ENCODE measurements around the gene ERGIC1.
"Not testable (repeated sequence)": the region's sequence is repeated elsewhere in the genome, so short reads cannot be mapped to it uniquely, and the experiment has no call there.

DNA sequence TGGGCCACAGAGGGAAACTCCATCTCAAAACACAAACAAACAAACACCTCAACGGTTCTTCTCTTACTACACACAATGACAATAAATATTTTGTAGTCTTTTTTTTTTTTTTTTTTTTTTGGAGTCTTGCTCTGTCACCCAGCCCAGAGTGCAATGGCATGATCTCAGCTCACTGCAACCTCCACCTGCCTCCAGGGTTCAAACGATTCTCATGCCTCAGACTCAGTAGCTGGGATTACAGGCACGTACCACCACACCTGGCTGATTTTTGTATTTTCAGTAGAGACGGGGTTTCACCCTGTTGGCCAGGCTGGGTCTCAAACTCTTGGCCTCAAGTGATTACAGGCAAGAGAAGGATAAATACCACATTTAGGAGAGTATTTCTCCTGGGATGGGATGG is 30.1 kb downstream of the ERGIC1 start:
- TF ChIP-seq, protein P1, sequence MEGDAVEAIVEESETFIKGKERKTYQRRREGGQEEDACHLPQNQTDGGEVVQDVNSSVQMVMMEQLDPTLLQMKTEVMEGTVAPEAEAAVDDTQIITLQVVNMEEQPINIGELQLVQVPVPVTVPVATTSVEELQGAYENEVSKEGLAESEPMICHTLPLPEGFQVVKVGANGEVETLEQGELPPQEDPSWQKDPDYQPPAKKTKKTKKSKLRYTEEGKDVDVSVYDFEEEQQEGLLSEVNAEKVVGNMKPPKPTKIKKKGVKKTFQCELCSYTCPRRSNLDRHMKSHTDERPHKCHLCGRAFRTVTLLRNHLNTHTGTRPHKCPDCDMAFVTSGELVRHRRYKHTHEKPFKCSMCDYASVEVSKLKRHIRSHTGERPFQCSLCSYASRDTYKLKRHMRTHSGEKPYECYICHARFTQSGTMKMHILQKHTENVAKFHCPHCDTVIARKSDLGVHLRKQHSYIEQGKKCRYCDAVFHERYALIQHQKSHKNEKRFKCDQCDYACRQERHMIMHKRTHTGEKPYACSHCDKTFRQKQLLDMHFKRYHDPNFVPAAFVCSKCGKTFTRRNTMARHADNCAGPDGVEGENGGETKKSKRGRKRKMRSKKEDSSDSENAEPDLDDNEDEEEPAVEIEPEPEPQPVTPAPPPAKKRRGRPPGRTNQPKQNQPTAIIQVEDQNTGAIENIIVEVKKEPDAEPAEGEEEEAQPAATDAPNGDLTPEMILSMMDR (IDR thresholded peaks at IDR 0.05), result not testable (repeated sequence)
- not testable (repeated sequence) for TF ChIP-seq POLR2A (IDR thresholded peaks at IDR 0.05)

All from esophagus squamous epithelium (tissue), 4 donors.